Large intestine (tissue), 3 donors: ENCODE results near the gene FNDC1. TPM values are rescaled to one million over a fixed set of nuclear protein-coding genes. Genes with fewer than 3 reads are reported as not detected.

ENCODE experiments used
- DNase-seq, 2 donors: peaks; one replicate each; pipeline versions ENCODE4 v3.0.0 to v3.0.0-alpha.2; 2013
- H3K27ac ChIP-seq: one replicate; pipeline ENCODE4 v1.5.1; 2013; ENCODE audit warnings: low read length
- H3K27me3 ChIP-seq: 2 replicates; pipeline ENCODE4 v1.6.1; 2013; ENCODE audit warnings: low read length; ENCODE audit not compliant: control insufficient read depth, insufficient read depth
- H3K36me3 ChIP-seq: 2 replicates; pipeline ENCODE4 v1.6.1; 2013; ENCODE audit warnings: low read length; ENCODE audit not compliant: control insufficient read depth, insufficient read depth
- H3K4me1 ChIP-seq: one replicate; pipeline ENCODE4 v1.6.1; 2013; ENCODE audit warnings: low read length; ENCODE audit not compliant: control insufficient read depth, insufficient read depth
- H3K4me3 ChIP-seq: one replicate; pipeline ENCODE4 v1.5.1; 2013; ENCODE audit warnings: low read length
- H3K9me3 ChIP-seq: one replicate; pipeline ENCODE4 v1.6.1; 2013; ENCODE audit warnings: mild to moderate bottlenecking, low read depth, low read length, moderate library complexity; ENCODE audit not compliant: control insufficient read depth
- WGBS: methylation state at CpG from one replicate; pipeline ENCODE4 v1.1.5; 2013; ENCODE audit warnings: low lambda C conversion rate; ENCODE audit not compliant: insufficient coverage; 5-methylcytosine and 5-hydroxymethylcytosine counted together
- polyA plus RNA-seq: library from polyadenylated mRNA; unstranded; fragments of 120-200 nt; gene quantifications from one replicate; pipeline ENCODE4 v1.2.1, GENCODE V29; 2013

The FNDC1 gene
- polyA plus RNA-seq, 1 donor = 22.0 TPM

- no peaks in the 10 kb centered on the region for H3K9me3 ChIP-seq
- no peaks in the 10 kb centered on the region for H3K27me3 ChIP-seq
- H3K4me3 ChIP-seq = no peak overlapping the region
- H3K4me1 ChIP-seq = no peaks in the 10 kb centered on the region
- no peaks in the 10 kb centered on the region for H3K36me3 ChIP-seq
- no CpG with 5 or more reads among the region's 6 CpGs for WGBS
- H3K27ac ChIP-seq = no peak overlapping the region
- DNase-seq = no peak
These were observed 134.6 kb downstream of the FNDC1 start for GRCh38 chr6:159303784-159304183.

GRCh38 chr6:159304641-159305040, 135.4 kb downstream of the FNDC1 start:
- no peaks in the 10 kb centered on the region for H3K9me3 ChIP-seq
- no peaks in the 10 kb centered on the region for H3K36me3 ChIP-seq
- no peaks in the 10 kb centered on the region for H3K27me3 ChIP-seq
- H3K4me3 ChIP-seq = no peak overlapping the region
- no peak for DNase-seq
- no CpG with 5 or more reads among the region's 1 CpG for WGBS
- H3K4me1 ChIP-seq = no peaks in the 10 kb centered on the region
- H3K27ac ChIP-seq = no peak overlapping the region

DNA sequence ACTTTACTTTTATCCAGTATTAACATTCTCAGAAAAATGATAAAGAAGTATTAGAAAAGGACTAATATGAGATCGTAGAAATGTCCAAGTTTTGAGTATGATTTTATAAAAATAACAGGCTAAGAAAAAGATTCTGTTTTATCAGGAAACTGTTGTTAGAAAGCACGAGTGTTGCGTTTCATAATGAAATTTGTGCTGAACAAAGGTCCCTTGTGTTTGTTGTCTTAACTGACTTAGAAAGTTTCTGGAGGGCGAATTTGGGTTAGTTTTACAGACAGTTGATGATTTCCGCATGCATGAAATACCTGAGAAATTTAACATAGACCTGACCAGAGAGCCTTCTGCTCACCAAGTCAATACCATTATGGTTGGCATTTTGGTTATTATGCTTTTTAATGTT, 136.0 kb downstream of the FNDC1 start:
- Histone ChIP-seq H3K4me1 (no peaks in the 10 kb centered on the region), H3K9me3 (no peaks in the 10 kb centered on the region), H3K36me3 (no peaks in the 10 kb centered on the region), H3K27me3 (no peaks in the 10 kb centered on the region), H3K27ac (no peak overlapping the region), H3K4me3 (no peak overlapping the region)
- 77% methylated on average over 3 of the region's 5 CpGs for WGBS
- no peak for DNase-seq

- H3K4me1 ChIP-seq = no peaks in the 10 kb centered on the region
- no peak overlapping the region for H3K27ac ChIP-seq
- no peaks in the 10 kb centered on the region for H3K9me3 ChIP-seq
- no peak overlapping the region for H3K4me3 ChIP-seq
- H3K27me3 ChIP-seq = no peaks in the 10 kb centered on the region
- 50% methylated on average over 2 of the region's 3 CpGs for WGBS
- H3K36me3 ChIP-seq = no peaks in the 10 kb centered on the region
- DNase-seq = peak in 1 of 2 donors; percentile 4
These were observed 136.8 kb downstream of the FNDC1 start for GRCh38 chr6:159305804-159306537.

GRCh38 chr6:159307246-159307790, 138.1 kb downstream of the FNDC1 start:
- Histone ChIP-seq H3K27ac (no peak overlapping the region), H3K36me3 (no peaks in the 10 kb centered on the region), H3K9me3 (no peaks in the 10 kb centered on the region), H3K27me3 (no peaks in the 10 kb centered on the region), H3K4me1 (no peaks in the 10 kb centered on the region), H3K4me3 (no peak overlapping the region)
- WGBS = no CpG with 5 or more reads among the region's 2 CpGs
- no peak for DNase-seq

DNA sequence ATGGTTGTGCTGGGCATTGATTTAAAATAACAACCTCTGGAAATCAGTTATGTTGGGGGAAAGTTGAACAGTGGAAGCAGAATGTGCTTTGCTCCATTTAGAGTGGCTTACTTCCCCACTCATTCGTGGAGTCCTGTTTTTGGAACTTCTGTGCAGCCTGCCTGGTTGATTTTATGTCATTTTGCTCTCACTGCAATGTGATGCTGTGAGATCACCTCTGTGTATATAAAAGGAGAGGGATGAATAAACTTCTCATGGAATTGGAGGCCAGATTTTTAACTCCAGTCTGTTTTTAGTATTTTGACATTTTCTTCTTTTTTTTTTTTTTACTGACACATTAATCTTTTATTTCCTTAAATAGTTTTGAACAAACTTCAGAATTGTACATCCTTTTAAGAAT, 139.0 kb downstream of the FNDC1 start:
- no peak for DNase-seq
- WGBS = no CpG with 5 or more reads among the region's 1 CpG
- no peak overlapping the region for H3K27ac ChIP-seq
- no peaks in the 10 kb centered on the region for H3K36me3 ChIP-seq
- H3K4me3 ChIP-seq = no peak overlapping the region
- no peaks in the 10 kb centered on the region for H3K9me3 ChIP-seq
- no peaks in the 10 kb centered on the region for H3K4me1 ChIP-seq
- no peaks in the 10 kb centered on the region for H3K27me3 ChIP-seq

DNA sequence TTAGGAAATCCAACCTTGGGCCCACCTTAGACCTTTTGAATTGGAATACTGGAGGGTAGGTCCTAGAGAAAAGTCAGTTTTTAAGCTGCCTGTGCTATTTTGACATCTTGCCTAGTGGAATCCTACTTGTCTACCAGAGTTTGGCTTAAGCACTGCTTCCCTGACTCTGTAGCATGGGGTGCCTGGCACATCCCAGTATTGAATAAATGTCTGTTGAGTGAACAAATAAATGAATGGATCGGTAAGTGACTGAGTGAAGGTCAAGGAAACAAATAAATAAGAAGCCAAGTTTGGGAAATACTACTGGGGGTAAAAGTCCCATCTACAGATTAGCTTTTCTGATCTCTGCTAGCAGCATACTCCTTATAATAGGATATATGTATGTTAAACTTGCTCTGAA, 140.5 kb downstream of the FNDC1 start:
- Histone ChIP-seq H3K27ac (no peak overlapping the region), H3K36me3 (no peaks in the 10 kb centered on the region), H3K4me1 (no peaks in the 10 kb centered on the region), H3K9me3 (no peaks in the 10 kb centered on the region), H3K27me3 (no peaks in the 10 kb centered on the region), H3K4me3 (no peak overlapping the region)
- no peak for DNase-seq
- 100% methylated on average over 1 of the region's 1 CpG for WGBS

DNA sequence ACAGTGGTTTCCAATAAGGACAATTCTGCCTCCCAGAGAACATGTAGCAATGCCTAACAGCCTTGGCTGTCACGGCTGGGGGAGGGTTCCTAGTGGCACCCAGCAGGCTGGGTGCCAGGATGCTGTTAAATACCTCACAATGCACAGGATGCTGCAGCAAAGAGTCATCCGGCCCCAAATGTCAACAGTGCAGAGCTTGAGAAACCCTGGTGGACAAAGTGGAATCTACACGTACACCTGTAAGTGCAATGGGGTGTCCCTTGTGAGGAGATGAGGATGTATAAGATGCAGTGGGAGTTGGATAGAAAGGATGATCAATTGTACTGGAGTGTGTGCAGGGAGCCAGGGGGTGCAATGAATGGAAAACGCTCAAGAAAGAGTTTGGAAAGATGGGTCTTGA, 142.4 kb downstream of the FNDC1 start:
- H3K4me1 ChIP-seq = no peaks in the 10 kb centered on the region
- H3K27ac ChIP-seq = no peak overlapping the region
- no peaks in the 10 kb centered on the region for H3K9me3 ChIP-seq
- WGBS = 60% methylated on average over 1 of the region's 4 CpGs
- no peaks in the 10 kb centered on the region for H3K27me3 ChIP-seq
- no peaks in the 10 kb centered on the region for H3K36me3 ChIP-seq
- H3K4me3 ChIP-seq = no peak overlapping the region
- DNase-seq = no peak

DNA sequence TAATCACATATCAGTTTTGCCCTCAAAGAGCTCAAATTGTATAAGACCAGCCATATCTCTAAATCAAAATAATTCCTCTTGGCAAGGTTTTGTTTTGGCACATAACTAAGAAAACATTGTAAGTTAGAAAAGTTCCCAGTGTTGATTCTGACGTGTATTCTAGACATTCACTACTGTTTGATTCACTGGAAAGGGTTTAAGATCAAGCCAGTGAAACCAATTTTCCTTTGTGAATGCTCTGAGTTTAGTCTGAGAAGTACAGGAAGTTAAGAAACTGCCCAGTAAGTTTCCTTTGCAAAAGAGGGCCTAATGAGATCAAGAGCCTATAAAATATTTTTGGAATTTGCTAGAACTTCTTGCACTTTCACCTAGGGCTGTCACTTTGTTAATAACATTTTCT, 143.0 kb downstream of the FNDC1 start:
- H3K27ac ChIP-seq = no peak overlapping the region
- no peaks in the 10 kb centered on the region for H3K9me3 ChIP-seq
- DNase-seq = no peak
- WGBS = 71% methylated on average over 1 of the region's 1 CpG
- H3K4me1 ChIP-seq = no peaks in the 10 kb centered on the region
- no peak overlapping the region for H3K4me3 ChIP-seq
- no peaks in the 10 kb centered on the region for H3K36me3 ChIP-seq
- no peaks in the 10 kb centered on the region for H3K27me3 ChIP-seq

DNA sequence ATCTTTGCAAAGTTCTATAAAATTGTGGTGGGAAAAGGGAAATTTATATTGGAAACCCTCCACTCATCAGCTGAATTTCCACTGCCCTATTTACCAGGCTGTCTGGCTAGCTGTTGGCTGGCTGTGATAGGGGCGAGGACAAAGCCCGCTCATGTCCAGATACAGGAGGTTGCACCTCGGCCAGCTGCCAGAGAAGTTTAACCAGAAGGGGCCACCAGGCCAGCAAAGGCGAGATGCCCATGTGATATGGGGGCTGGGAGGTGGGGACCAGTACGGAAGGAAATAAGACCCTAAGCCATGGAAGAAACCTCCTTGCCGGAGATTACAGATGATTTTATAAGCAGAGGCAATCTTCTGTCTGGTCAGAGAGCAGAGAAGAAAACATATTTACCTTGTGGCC, 143.8 kb downstream of the FNDC1 start:
- Histone ChIP-seq H3K4me1 (no peaks in the 10 kb centered on the region), H3K27me3 (no peaks in the 10 kb centered on the region), H3K4me3 (no peak overlapping the region), H3K27ac (no peak overlapping the region), H3K36me3 (no peaks in the 10 kb centered on the region), H3K9me3 (no peaks in the 10 kb centered on the region)
- 80% methylated on average over 1 of the region's 6 CpGs for WGBS
- no peak for DNase-seq

DNA sequence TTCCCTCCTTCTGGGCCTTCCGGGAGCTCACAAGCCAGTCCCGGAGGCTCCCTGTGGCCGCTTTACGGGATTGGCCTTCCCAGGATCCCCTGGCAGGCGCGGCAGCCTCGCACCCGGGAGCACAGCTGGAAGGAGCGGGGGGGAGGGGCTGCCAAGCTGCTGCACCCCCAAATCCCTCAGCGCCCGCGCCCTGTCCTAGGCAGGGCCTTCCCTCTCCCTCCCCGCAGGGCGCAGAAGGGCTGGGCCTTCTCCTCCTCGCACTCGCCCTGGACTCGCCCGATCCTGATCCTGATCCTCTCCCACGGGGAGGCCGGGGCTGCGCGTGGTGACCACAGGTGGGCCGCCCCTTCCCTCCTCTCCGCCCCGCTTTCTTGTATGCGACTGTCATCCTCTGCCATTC, 146.4 kb downstream of the FNDC1 start:
- Histone ChIP-seq H3K27ac (no peak overlapping the region), H3K36me3 (no peaks in the 10 kb centered on the region), H3K4me1 (no peaks in the 10 kb centered on the region), H3K4me3 (no peak overlapping the region), H3K27me3 (peaks cover 4% of the 10 kb centered on the region), H3K9me3 (no peaks in the 10 kb centered on the region)
- no peak for DNase-seq
- WGBS = no CpG with 5 or more reads among the region's 26 CpGs
